ENCODE data around the gene MUL1.

The MUL1 gene

GRCh38 chr1:20496241-20496661 is 11.7 kb downstream of the MUL1 start:
- H3K27ac ChIP-seq (ENCODE audit: low read depth, low read length), result no peak overlapping the region
- no peaks in the 10 kb centered on the region for H3K79me2 ChIP-seq (ENCODE audit: insufficient read depth, low read length)
- no peak overlapping the region for H3K4me2 ChIP-seq (ENCODE audit: low read depth, low read length, poor library complexity, severe bottlenecking)
- no peak overlapping the region for H3K4me3 ChIP-seq (ENCODE audit: insufficient read depth, low read length, poor library complexity, severe bottlenecking)
- H3K9me3 ChIP-seq (ENCODE audit: insufficient read depth, low read length), result no peaks in the 10 kb centered on the region
- no peak overlapping the region for H2AFZ ChIP-seq (ENCODE audit: low read depth, low read length, severe bottlenecking)
- no peaks in the 10 kb centered on the region for H3K36me3 ChIP-seq (ENCODE audit: low read length)
- TF ChIP-seq EZH2phosphoT487 (conservative IDR thresholded peaks at IDR 0.05; ENCODE audit: low read length) (no peak), CTCF (IDR thresholded peaks at IDR 0.05; ENCODE audit: insufficient read depth, low read length, poor library complexity, severe bottlenecking) (no peak)
- H3K9me2 ChIP-seq (replicated peaks; ENCODE audit: insufficient read depth, low read length), result no peaks in the 10 kb centered on the region
- no peaks in the 10 kb centered on the region for H3K27me3 ChIP-seq (ENCODE audit: low read length)
- no peaks in the 10 kb centered on the region for H3F3A ChIP-seq (ENCODE audit: insufficient read depth)
- no peaks in the 10 kb centered on the region for H4K20me1 ChIP-seq (ENCODE audit: low read depth, low read length)
- no peak overlapping the region for H3K9ac ChIP-seq (ENCODE audit: low read length)

- H2AFZ ChIP-seq (ENCODE audit: low read depth, low read length, severe bottlenecking), result no peak overlapping the region
- H3F3A ChIP-seq (ENCODE audit: insufficient read depth), result no peaks in the 10 kb centered on the region
- no peak for TF ChIP-seq EZH2phosphoT487 (conservative IDR thresholded peaks at IDR 0.05; ENCODE audit: low read length)
- no peak for TF ChIP-seq CTCF (IDR thresholded peaks at IDR 0.05; ENCODE audit: insufficient read depth, low read length, poor library complexity, severe bottlenecking)
- no peaks in the 10 kb centered on the region for H3K36me3 ChIP-seq (ENCODE audit: low read length)
- no peak overlapping the region for H3K9ac ChIP-seq (ENCODE audit: low read length)
- no peaks in the 10 kb centered on the region for H3K9me2 ChIP-seq (replicated peaks; ENCODE audit: insufficient read depth, low read length)
- H3K79me2 ChIP-seq (ENCODE audit: insufficient read depth, low read length), result no peaks in the 10 kb centered on the region
- H3K4me2 ChIP-seq (ENCODE audit: low read depth, low read length, poor library complexity, severe bottlenecking), result no peak overlapping the region
- H4K20me1 ChIP-seq (ENCODE audit: low read depth, low read length), result no peaks in the 10 kb centered on the region
- H3K4me3 ChIP-seq (ENCODE audit: insufficient read depth, low read length, poor library complexity, severe bottlenecking), result no peak overlapping the region
- H3K27me3 ChIP-seq (ENCODE audit: low read length), result no peaks in the 10 kb centered on the region
- no peak overlapping the region for H3K27ac ChIP-seq (ENCODE audit: low read depth, low read length)
- H3K9me3 ChIP-seq (ENCODE audit: insufficient read depth, low read length), result no peaks in the 10 kb centered on the region
Measured at GRCh38 chr1:20495661-20496060, 12.3 kb downstream of the MUL1 start.

GRCh38 chr1:20494609-20495311 is 13.2 kb downstream of the MUL1 start:
- no peaks in the 10 kb centered on the region for H3K36me3 ChIP-seq (ENCODE audit: low read length)
- H3K79me2 ChIP-seq (ENCODE audit: insufficient read depth, low read length), result no peaks in the 10 kb centered on the region
- H2AFZ ChIP-seq (ENCODE audit: low read depth, low read length, severe bottlenecking), result peak overlapping the region; percentile 94
- no peak overlapping the region for H3K4me2 ChIP-seq (ENCODE audit: low read depth, low read length, poor library complexity, severe bottlenecking)
- H3K9ac ChIP-seq (ENCODE audit: low read length), result no peak overlapping the region
- H4K20me1 ChIP-seq (ENCODE audit: low read depth, low read length), result no peaks in the 10 kb centered on the region
- H3K27me3 ChIP-seq (ENCODE audit: low read length), result no peaks in the 10 kb centered on the region
- H3F3A ChIP-seq (ENCODE audit: insufficient read depth), result no peaks in the 10 kb centered on the region
- no peak overlapping the region for H3K4me3 ChIP-seq (ENCODE audit: insufficient read depth, low read length, poor library complexity, severe bottlenecking)
- H3K9me2 ChIP-seq (replicated peaks; ENCODE audit: insufficient read depth, low read length), result no peaks in the 10 kb centered on the region
- H3K27ac ChIP-seq (ENCODE audit: low read depth, low read length), result no peak overlapping the region
- TF ChIP-seq CTCF (IDR thresholded peaks at IDR 0.05; ENCODE audit: insufficient read depth, low read length, poor library complexity, severe bottlenecking) (no peak), EZH2phosphoT487 (conservative IDR thresholded peaks at IDR 0.05; ENCODE audit: low read length) (no peak)
- no peaks in the 10 kb centered on the region for H3K9me3 ChIP-seq (ENCODE audit: insufficient read depth, low read length)
